HG03135 (cell line): ENCODE measurements around the gene ACO2.
A peak's percentile ranks its signal among the peaks of the same experiment; 100 is the strongest.
"Not testable (repeated sequence)": the region's sequence is repeated elsewhere in the genome, so short reads cannot be mapped to it uniquely, and the experiment has no call there.

Experiments used
- ATAC-seq: cut with Tn5 transposase; IDR thresholded peaks from one replicate; pipeline ENCODE4 v1.9.1; 2021; ENCODE audit warnings: mild to moderate bottlenecking, moderate library complexity; ENCODE audit not compliant: unreplicated experiment

ACO2 gene

GRCh38 chr22:41539146-41540005 is 70.5 kb downstream of the ACO2 start:
- no peak for ATAC-seq

- no peak for ATAC-seq
Observed at GRCh38 chr22:41540006-41540315, 71.0 kb downstream of the ACO2 start.

GRCh38 chr22:41540365-41540764 is 71.4 kb downstream of the ACO2 start:
- no peak for ATAC-seq

- ATAC-seq, result no peak
Observed at GRCh38 chr22:41541484-41541883, 72.6 kb downstream of the ACO2 start.

GRCh38 chr22:41542224-41542623 is 73.3 kb downstream of the ACO2 start:
- ATAC-seq, result no peak

GRCh38 chr22:41543854-41544670 is 75.1 kb downstream of the ACO2 start, which contains the start of gene POLR3H:
TSS of gene POLR3H (minus strand) at chr22:41544470. CDS start at chr22:41544101, 369 bp downstream.
- peak; percentile 93 for ATAC-seq

- ATAC-seq, result no peak
Observed at GRCh38 chr22:41544671-41545476, 76.0 kb downstream of the ACO2 start.

- no peak for ATAC-seq
Observed at GRCh38 chr22:41548830-41549211, 79.9 kb downstream of the ACO2 start.

GRCh38 chr22:41550952-41551491 is 82.1 kb downstream of the ACO2 start:
- ATAC-seq, result no peak

- ATAC-seq, result no peak
Observed at GRCh38 chr22:41551877-41552582, 83.1 kb downstream of the ACO2 start.

GRCh38 chr22:41555325-41555982 is 86.5 kb downstream of the ACO2 start:
- ATAC-seq, result no peak

GRCh38 chr22:41556561-41556960 is 87.6 kb downstream of the ACO2 start:
- ATAC-seq, result no peak

GRCh38 chr22:41557401-41558240 is 88.7 kb downstream of the ACO2 start:
- ATAC-seq, result no peak

- ATAC-seq, result not testable (repeated sequence)
Observed at GRCh38 chr22:41558241-41558630, 89.3 kb downstream of the ACO2 start.

GRCh38 chr22:41560095-41560471 is 91.2 kb downstream of the ACO2 start:
- no peak for ATAC-seq

GRCh38 chr22:41561335-41561734 is 92.4 kb downstream of the ACO2 start:
- ATAC-seq, result no peak

- ATAC-seq, result no peak
Observed at GRCh38 chr22:41561788-41562187, 92.9 kb downstream of the ACO2 start.

GRCh38 chr22:41562461-41562860 is 93.5 kb downstream of the ACO2 start:
- no peak for ATAC-seq
